ENCODE data around the gene BTNL8.
"Not testable (repeated sequence)": the region's sequence is repeated elsewhere in the genome, so short reads cannot be mapped to it uniquely, and the experiment has no call there.

The BTNL8 gene

GRCh38 chr5:180875860-180876426 lies 23.0 kb upstream of the BTNL8 start:
- DNase-seq = no peak

DNA sequence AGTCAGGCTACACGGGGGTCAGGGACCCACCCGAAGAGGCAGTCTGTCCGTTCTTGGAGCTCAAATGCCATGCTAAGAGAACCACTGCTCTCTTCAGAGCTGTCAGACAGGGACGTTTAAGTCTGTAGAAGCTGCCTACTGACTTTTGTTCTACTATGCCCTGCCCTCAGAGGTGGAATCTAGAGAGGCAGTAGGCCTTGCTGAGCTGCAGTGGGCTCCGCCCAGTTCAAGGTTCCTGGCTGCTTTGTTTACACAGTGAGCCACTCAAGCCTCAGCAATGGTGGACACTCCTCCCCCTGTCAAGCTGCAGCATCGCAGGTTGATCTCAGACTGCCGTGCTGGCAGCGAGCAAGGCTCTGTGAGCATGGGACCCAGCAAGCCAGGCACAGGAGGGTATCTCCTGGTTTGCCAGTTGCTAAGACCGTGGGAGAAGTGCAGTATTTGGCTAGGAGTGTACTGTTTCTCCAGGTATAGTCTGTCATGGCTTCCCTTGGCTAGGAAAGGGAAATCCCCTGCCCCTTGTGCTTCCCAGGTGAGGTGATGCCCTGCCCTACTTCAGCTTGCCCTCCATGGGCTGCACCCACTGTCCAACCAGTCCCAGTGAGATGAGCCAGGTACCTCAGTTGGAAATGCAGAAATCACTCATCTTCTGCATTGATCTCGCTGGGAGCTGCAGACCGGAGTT lies 13.0 kb upstream of the BTNL8 start:
- DNase-seq = not testable (repeated sequence)

- no peak for DNase-seq
Measured at GRCh38 chr5:180889381-180889780, 9.6 kb upstream of the BTNL8 start.

DNA sequence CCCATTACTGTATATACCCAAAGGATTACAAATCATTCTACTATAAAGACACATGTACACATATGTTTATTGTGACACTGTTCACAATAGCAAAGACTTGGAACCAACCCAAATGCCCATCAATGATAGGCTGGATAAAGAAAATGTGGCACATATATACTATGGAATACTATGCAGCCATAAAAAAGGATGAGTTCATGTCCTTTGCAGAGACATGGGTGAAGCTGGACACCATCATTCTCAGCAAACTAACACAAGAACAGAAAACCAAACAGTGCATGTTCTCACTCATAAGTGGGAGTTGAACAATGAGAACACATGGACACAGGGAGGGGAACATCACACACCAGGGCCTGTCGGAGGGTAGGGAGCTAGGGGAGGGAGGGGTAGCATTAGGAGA lies 3.6 kb upstream of the BTNL8 start:
- DNase-seq = not testable (repeated sequence)

DNA sequence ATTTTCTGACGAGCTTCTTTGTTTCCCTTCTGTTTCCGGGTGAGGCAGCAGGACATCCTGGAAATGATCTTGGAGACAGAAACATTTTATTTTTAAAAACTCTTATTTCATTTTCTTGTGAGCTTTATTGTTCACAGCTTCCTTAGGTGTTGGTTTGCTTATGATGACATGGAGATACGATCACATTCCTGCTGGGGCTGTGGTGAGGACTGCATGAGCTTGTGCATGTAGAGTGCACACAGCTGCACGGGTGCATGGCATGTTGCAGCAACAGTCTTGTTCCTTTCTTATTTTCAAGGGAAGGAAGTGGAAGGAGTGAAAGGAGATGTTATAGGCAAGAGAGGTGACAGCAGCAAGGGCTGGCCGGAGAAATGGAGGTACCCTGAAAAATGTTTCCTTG lies 1.2 kb downstream of the BTNL8 start:
- no peak for DNase-seq

- no peak for DNase-seq
Measured at GRCh38 chr5:180901319-180902009, 2.5 kb downstream of the BTNL8 start.

DNA sequence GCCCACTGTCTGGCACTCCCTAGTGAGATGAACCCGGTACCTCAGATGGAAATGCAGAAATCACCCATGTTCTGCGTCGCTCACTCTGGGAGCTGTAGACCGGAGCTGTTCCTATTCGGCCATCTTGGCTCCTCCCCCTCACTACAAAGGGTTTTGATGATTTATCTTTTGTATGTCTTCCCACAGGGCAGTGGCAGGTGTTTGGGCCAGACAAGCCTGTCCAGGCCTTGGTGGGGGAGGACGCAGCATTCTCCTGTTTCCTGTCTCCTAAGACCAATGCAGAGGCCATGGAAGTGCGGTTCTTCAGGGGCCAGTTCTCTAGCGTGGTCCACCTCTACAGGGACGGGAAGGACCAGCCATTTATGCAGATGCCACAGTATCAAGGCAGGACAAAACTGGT lies 9.4 kb downstream of the BTNL8 start:
- no peak for DNase-seq

GRCh38 chr5:180908998-180909731 lies 10.2 kb downstream of the BTNL8 start:
- DNase-seq = no peak

DNA sequence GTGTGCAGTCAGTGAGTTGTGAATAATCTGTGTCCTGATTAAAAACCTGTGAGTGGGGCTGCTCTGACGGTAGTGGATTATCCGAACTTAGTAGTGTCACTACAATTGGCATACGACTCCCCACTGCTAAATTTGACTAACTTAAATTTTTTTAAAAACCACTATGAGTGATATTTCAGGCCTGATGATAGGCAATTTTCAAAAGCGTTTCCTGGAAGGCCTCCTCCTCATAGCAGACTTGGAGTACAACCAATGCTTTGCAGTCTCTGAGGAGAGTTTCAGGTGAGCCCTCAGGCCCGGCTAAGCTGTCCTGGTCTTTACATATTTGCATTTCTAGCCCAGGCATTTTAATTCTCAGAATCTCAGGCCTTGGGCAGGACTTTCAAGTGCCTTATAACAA lies 10.8 kb downstream of the BTNL8 start:
- no peak for DNase-seq

DNA sequence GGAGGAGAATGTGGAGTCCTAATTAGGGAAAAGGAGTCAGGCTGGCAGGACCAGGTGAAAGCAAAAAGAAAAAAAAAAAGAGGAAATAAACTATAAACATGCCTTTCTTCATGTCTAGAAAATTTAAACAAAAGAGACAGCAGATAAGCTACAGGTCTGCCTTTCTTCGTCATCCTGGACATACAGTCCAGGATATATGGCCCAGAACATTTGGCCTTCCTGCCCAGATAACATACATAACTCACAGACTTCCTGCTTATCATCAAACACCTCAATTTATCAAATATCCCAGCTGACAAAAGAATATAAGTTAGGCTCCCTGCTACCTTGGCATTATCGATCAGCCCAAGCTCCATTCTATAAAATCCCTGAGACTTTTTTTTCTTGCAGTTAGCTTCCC lies 11.2 kb downstream of the BTNL8 start:
- no peak for DNase-seq

- no peak for DNase-seq
Measured at GRCh38 chr5:180910735-180911134, 11.8 kb downstream of the BTNL8 start.

DNA sequence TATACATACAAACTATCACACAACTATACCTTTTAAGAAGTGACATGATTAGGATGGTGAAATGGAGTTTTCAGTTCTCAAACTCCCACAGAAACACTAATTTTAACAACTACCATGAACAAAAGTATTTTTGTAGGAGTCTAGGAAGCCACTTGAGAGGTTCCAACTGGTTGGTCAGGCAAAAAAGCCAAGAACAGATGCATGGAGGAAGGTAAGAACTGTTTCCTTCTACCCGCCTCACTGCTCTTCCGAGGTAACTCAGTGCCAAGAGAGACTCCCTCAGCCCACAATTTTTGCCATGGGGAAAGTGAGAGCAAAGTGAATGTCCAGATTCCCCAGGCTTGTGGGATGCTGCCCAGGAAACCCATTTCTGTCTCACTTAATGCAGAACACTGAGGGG lies 15.7 kb downstream of the BTNL8 start:
- no peak for DNase-seq

DNA sequence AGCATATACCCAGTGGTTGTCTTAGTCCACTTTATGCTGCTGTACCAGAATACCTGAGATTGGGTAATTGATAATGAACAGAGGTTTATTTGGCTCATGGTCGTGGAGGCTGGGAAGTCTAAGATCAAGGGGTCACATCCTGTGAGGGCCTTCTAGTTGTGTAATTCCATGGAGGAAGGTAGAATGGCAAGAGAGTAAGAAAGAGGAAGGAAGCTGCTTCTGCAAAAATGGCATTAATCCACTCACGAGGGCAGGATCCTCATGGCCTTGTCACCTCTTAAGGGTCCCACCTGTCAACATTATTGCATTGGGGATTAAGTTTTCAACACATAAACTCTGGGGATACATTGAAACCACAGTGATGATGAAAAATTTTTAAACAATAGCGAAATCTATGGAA lies 17.0 kb downstream of the BTNL8 start:
- no peak for DNase-seq

DNA sequence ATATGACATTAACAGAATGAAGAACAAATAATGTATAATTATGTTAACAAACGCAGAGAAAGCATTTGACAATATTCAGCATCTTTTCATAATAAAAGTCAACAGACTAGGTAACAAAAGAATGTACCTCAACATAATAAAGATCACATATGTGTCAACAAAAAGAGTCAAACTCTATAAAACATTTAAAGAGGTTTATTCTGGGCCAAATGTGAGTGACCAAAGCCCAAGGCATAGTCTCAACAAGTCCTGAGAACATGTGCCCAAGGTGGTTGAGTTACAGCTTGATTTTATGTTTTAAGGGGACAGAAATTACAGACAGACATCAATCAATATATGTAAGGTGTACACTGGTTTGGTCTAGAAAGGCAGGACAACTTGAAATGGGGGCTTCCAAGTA lies 19.4 kb downstream of the BTNL8 start:
- no peak for DNase-seq

- DNase-seq = no peak
Measured at GRCh38 chr5:180920710-180921109, 21.8 kb downstream of the BTNL8 start.

DNA sequence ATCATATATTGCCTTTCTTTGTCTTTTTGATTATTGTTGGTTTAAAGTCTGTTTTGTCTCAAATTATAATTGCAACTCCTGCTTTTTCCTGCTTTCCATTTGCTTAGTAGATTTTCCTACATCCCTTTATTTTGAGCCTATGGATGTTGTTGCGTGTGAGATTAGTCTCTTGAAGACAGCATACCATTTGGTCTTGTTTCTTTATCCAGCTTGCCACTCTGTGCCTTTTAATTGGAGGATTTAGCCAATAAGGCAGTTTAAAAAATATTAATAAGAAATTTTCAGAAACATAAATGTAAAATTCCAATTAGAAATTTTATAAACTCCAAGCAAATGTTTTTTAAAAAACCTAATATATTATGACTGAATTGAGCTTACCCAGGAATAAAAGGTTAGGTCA lies 24.0 kb downstream of the BTNL8 start:
- DNase-seq = no peak

DNA sequence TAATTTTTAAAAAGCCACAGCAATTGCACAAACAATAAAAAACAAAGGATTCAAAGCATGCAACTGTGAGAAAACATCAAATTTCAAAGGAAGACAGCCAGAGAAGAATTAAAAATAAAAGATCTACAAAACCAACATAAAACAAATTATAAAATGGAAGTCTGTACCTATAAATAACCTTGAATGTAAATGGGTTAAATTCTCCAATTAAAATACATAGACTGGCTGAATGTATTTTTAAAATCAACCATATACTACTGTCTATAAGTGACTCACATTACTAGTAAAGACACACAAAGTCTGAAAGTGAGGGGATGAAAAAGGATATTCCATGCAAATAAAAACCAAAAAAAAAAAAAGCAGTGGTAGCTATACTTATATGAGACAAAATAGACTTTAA lies 33.7 kb downstream of the BTNL8 start:
- no peak for DNase-seq

DNA sequence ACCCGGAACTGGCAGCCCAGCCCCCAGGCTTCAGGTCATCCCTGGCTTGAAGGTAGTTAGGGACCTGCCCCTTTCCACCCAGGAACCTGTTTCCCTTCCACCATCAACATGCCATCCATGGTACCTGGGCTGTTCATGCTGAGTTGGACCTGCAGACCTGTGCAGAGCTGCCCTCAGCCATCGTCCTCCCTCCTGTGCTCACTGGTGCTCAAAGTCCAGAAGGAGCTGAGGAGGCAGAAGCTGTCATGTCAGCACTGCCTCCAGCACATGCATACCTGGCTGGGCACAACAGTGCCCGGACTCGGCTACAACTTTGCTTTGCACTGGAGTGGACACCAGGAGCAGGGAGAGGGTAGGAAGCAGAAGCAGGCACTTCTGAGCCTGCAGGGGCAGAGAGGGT lies 36.2 kb downstream of the BTNL8 start:
- no peak for DNase-seq

GRCh38 chr5:180938294-180938693 lies 39.3 kb downstream of the BTNL8 start:
- no peak for DNase-seq

DNA sequence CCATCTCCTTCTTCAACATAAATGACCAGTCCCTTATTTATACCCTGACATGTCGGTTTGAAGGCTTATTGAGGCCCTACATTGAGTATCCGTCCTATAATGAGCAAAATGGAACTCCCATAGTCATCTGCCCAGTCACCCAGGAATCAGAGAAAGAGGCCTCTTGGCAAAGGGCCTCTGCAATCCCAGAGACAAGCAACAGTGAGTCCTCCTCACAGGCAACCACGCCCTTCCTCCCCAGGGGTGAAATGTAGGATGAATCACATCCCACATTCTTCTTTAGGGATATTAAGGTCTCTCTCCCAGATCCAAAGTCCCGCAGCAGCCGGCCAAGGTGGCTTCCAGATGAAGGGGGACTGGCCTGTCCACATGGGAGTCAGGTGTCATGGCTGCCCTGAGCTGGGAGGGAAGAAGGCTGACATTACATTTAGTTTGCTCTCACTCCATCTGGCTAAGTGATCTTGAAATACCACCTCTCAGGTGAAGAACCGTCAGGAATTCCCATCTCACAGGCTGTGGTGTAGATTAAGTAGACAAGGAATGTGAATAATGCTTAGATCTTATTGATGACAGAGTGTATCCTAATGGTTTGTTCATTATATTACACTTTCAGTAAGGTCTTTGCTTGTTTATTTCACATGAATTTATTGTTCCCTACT lies 51.5 kb downstream of the BTNL8 start:
- DNase-seq = no peak

DNA sequence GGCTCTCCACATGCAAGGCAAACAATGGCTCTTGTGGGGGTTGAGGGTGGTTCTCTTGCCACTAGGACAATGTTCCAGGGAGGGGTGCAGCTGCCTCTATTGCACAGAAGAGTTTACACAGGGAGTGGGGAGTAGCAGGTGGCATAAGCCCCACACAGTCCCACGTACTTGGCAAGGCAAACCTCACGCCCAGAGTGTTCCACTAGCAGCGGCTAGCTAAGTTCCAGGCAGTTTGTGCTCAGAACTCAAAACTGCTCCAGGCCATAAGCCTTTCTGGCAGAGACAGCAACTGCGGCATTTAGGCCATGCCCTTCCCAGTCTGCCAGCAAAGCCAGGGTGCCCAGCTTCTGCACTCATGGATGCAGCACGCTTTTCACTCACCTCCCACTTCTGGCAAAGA lies 60.7 kb downstream of the BTNL8 start:
- no peak for DNase-seq

- no peak for DNase-seq
Measured at GRCh38 chr5:180960209-180960608, 61.2 kb downstream of the BTNL8 start.

GRCh38 chr5:180969406-180969805 lies 70.4 kb downstream of the BTNL8 start:
- no peak for DNase-seq
